ENCODE measurements around the gene ACSM6. TPM values are rescaled to one million over a fixed set of nuclear protein-coding genes. Genes with fewer than 3 reads are reported as not detected.
A peak's percentile ranks its signal among the peaks of the same experiment; 100 is the strongest.

ACSM6 gene
- total and polyA plus RNA-seq, 2 donors (not counting 1 experiment from before 2014, with no cell fraction given) = not detected

- Histone ChIP-seq H3K27me3 (ENCODE audit: control insufficient read depth, insufficient read depth, low read length) (no peaks in the 10 kb centered on the region), H3K79me2 (ENCODE audit: control insufficient read depth, insufficient read depth, low read length) (no peaks in the 10 kb centered on the region), H4K20me1 (ENCODE audit: control insufficient read depth, extremely low read depth, insufficient read depth, low read length) (no peaks in the 10 kb centered on the region), H3K9me3 (ENCODE audit: control insufficient read depth, insufficient read depth, low read depth, low read length) (no peaks in the 10 kb centered on the region), H3K27ac (ENCODE audit: insufficient read depth, low read length) (no peak overlapping the region), H3K4me1 (ENCODE audit: control insufficient read depth, extremely low read depth, insufficient read depth, low read length) (peaks cover 15% of the 10 kb centered on the region), H3K9ac (ENCODE audit: insufficient read depth, low read length) (no peak overlapping the region), H3K4me3 (replicated peaks in 1 of 4; ENCODE audit: control extremely low read depth in 1 of 4, insufficient read depth in 1 of 4, low read depth in 3 of 4, low read length in 4 of 4) (no peak overlapping the region), H2AFZ (ENCODE audit: low read length) (no peak overlapping the region), H3K4me2 (ENCODE audit: extremely low read depth, insufficient read depth, low read length) (no peak overlapping the region), H3K36me3 (ENCODE audit: control insufficient read depth, insufficient read depth, low read length) (peaks cover 23% of the 10 kb centered on the region)
- DNase-seq (ENCODE audit: low read depth in 2 of 2) = peak in 1 of 2 donors; percentile 30
- TF ChIP-seq EZH2 (IDR thresholded peaks at IDR 0.05; ENCODE audit: low read length, missing control alignments) (no peak), CTCF (conservative IDR thresholded peaks at IDR 0.05 in 1 of 2, IDR thresholded peaks at IDR 0.05 in 1 of 2; ENCODE audit: low read depth in 1 of 2, low read length in 2 of 2) (no peak)
Measured at GRCh38 chr10:95241533-95241932, 47.5 kb downstream of the ACSM6 start.

- no peak overlapping the region for H3K9ac ChIP-seq (ENCODE audit: insufficient read depth, low read length)
- no peaks in the 10 kb centered on the region for H3K27me3 ChIP-seq (ENCODE audit: control insufficient read depth, insufficient read depth, low read length)
- H3K4me3 ChIP-seq (replicated peaks in 1 of 4; ENCODE audit: control extremely low read depth in 1 of 4, insufficient read depth in 1 of 4, low read depth in 3 of 4, low read length in 4 of 4) = no peak overlapping the region
- peaks cover 20% of the 10 kb centered on the region for H3K36me3 ChIP-seq (ENCODE audit: control insufficient read depth, insufficient read depth, low read length)
- TF ChIP-seq EZH2 (IDR thresholded peaks at IDR 0.05; ENCODE audit: low read length, missing control alignments) = no peak
- TF ChIP-seq CTCF (conservative IDR thresholded peaks at IDR 0.05 in 1 of 2, IDR thresholded peaks at IDR 0.05 in 1 of 2; ENCODE audit: low read depth in 1 of 2, low read length in 2 of 2) = peak; percentile 75 to 78
- H3K9me3 ChIP-seq (ENCODE audit: control insufficient read depth, insufficient read depth, low read depth, low read length) = no peaks in the 10 kb centered on the region
- no peak overlapping the region for H2AFZ ChIP-seq (ENCODE audit: low read length)
- H3K79me2 ChIP-seq (ENCODE audit: control insufficient read depth, insufficient read depth, low read length) = no peaks in the 10 kb centered on the region
- H3K27ac ChIP-seq (ENCODE audit: insufficient read depth, low read length) = no peak overlapping the region
- H3K4me1 ChIP-seq (ENCODE audit: control insufficient read depth, extremely low read depth, insufficient read depth, low read length) = peaks cover 16% of the 10 kb centered on the region
- DNase-seq (ENCODE audit: low read depth in 2 of 2) = peak; percentile 48 to 69
- no peak overlapping the region for H3K4me2 ChIP-seq (ENCODE audit: extremely low read depth, insufficient read depth, low read length)
- H4K20me1 ChIP-seq (ENCODE audit: control insufficient read depth, extremely low read depth, insufficient read depth, low read length) = no peaks in the 10 kb centered on the region
Measured at GRCh38 chr10:95242581-95243317, 48.7 kb downstream of the ACSM6 start.

GRCh38 chr10:95243318-95243617 lies 49.2 kb downstream of the ACSM6 start:
- no peak overlapping the region for H3K9ac ChIP-seq (ENCODE audit: insufficient read depth, low read length)
- no peak overlapping the region for H3K4me2 ChIP-seq (ENCODE audit: extremely low read depth, insufficient read depth, low read length)
- H2AFZ ChIP-seq (ENCODE audit: low read length) = no peak overlapping the region
- H3K4me1 ChIP-seq (ENCODE audit: control insufficient read depth, extremely low read depth, insufficient read depth, low read length) = peaks cover 20% of the 10 kb centered on the region
- H3K4me3 ChIP-seq (replicated peaks in 1 of 4; ENCODE audit: control extremely low read depth in 1 of 4, insufficient read depth in 1 of 4, low read depth in 3 of 4, low read length in 4 of 4) = no peak overlapping the region
- H3K9me3 ChIP-seq (ENCODE audit: control insufficient read depth, insufficient read depth, low read depth, low read length) = no peaks in the 10 kb centered on the region
- TF ChIP-seq EZH2 (IDR thresholded peaks at IDR 0.05; ENCODE audit: low read length, missing control alignments) = no peak
- TF ChIP-seq CTCF (conservative IDR thresholded peaks at IDR 0.05 in 1 of 2, IDR thresholded peaks at IDR 0.05 in 1 of 2; ENCODE audit: low read depth in 1 of 2, low read length in 2 of 2) = no peak
- H3K36me3 ChIP-seq (ENCODE audit: control insufficient read depth, insufficient read depth, low read length) = peaks cover 16% of the 10 kb centered on the region
- no peak overlapping the region for H3K27ac ChIP-seq (ENCODE audit: insufficient read depth, low read length)
- no peaks in the 10 kb centered on the region for H4K20me1 ChIP-seq (ENCODE audit: control insufficient read depth, extremely low read depth, insufficient read depth, low read length)
- no peaks in the 10 kb centered on the region for H3K79me2 ChIP-seq (ENCODE audit: control insufficient read depth, insufficient read depth, low read length)
- H3K27me3 ChIP-seq (ENCODE audit: control insufficient read depth, insufficient read depth, low read length) = no peaks in the 10 kb centered on the region
- DNase-seq (ENCODE audit: low read depth in 2 of 2) = no peak
